HL-60 (cell line): ENCODE results near the gene TSEN2.

Source experiments
- DNase-seq, 2 experiments: peaks; one replicate each; pipeline ENCODE4 v3.0.0-alpha.2; 2010 to 2020; ENCODE audit warnings: low read depth in 1 of 2, low spot score in 1 of 2
- H3K27ac ChIP-seq: fragments of 250-450 bp; sonication (Bioruptor Pico); replicated peaks from 2 replicates; pipeline ENCODE4 v1.5.1; 2020; ENCODE audit warnings: mild to moderate bottlenecking, moderate library complexity
- H3K27me3 ChIP-seq: fragments of 250-450 bp; sonication (Bioruptor Pico); 2 replicates; pipeline ENCODE4 v1.5.1; 2021; ENCODE audit warnings: mild to moderate bottlenecking, moderate library complexity; ENCODE audit not compliant: insufficient read depth, poor library complexity, severe bottlenecking
- H3K4me3 ChIP-seq: replicated peaks from 2 replicates; pipeline ENCODE4 v1.5.1; 2011; ENCODE audit warnings: mild to moderate bottlenecking, control low read depth, low read length; ENCODE audit not compliant: insufficient read depth
- CTCF ChIP-seq: IDR thresholded peaks from one replicate; pipeline ENCODE4 v1.5.1; 2011; ENCODE audit warnings: low read length, control low read depth, inconsistent platforms; ENCODE audit not compliant: insufficient read depth
- GABPA ChIP-seq: IDR thresholded peaks from 2 replicates; pipeline ENCODE4 v1.6.1; 2012; ENCODE audit warnings: low read depth
- POLR2AphosphoS5 ChIP-seq: IDR thresholded peaks from 2 replicates; pipeline ENCODE4 v1.6.1; 2012; ENCODE audit warnings: low read depth
- SPI1 ChIP-seq: IDR thresholded peaks from 2 replicates; pipeline ENCODE4 v1.6.1; 2012; ENCODE audit warnings: low read depth, mild to moderate bottlenecking, borderline replicate concordance
- TF ChIP-seq, protein P1 (sequence below): IDR thresholded peaks from 2 replicates; pipeline ENCODE4 v1.6.1; 2012; ENCODE audit warnings: low read depth; ENCODE audit not compliant: insufficient replicate concordance

Gene TSEN2

GRCh38 chr3:12559520-12559919 lies 75.2 kb downstream of the TSEN2 start:
- TF ChIP-seq CTCF (no peak), SPI1 (no peak), POLR2AphosphoS5 (no peak), GABPA (no peak)
- TF ChIP-seq, protein P1, sequence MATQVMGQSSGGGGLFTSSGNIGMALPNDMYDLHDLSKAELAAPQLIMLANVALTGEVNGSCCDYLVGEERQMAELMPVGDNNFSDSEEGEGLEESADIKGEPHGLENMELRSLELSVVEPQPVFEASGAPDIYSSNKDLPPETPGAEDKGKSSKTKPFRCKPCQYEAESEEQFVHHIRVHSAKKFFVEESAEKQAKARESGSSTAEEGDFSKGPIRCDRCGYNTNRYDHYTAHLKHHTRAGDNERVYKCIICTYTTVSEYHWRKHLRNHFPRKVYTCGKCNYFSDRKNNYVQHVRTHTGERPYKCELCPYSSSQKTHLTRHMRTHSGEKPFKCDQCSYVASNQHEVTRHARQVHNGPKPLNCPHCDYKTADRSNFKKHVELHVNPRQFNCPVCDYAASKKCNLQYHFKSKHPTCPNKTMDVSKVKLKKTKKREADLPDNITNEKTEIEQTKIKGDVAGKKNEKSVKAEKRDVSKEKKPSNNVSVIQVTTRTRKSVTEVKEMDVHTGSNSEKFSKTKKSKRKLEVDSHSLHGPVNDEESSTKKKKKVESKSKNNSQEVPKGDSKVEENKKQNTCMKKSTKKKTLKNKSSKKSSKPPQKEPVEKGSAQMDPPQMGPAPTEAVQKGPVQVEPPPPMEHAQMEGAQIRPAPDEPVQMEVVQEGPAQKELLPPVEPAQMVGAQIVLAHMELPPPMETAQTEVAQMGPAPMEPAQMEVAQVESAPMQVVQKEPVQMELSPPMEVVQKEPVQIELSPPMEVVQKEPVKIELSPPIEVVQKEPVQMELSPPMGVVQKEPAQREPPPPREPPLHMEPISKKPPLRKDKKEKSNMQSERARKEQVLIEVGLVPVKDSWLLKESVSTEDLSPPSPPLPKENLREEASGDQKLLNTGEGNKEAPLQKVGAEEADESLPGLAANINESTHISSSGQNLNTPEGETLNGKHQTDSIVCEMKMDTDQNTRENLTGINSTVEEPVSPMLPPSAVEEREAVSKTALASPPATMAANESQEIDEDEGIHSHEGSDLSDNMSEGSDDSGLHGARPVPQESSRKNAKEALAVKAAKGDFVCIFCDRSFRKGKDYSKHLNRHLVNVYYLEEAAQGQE, result no peak
- Histone ChIP-seq H3K27me3 (no peaks in the 10 kb centered on the region), H3K27ac (no peak overlapping the region), H3K4me3 (no peak overlapping the region)
- no peak for DNase-seq

GRCh38 chr3:12560505-12561190 lies 76.4 kb downstream of the TSEN2 start:
- DNase-seq, result no peak
- H3K4me3 ChIP-seq, result no peak overlapping the region

GRCh38 chr3:12561397-12561796 lies 77.1 kb downstream of the TSEN2 start:
- Histone ChIP-seq H3K27me3 (no peaks in the 10 kb centered on the region), H3K27ac (no peak overlapping the region), H3K4me3 (no peak overlapping the region)
- TF ChIP-seq GABPA, result no peak
- TF ChIP-seq, protein P1, result no peak
- TF ChIP-seq SPI1, result no peak
- no peak for TF ChIP-seq POLR2AphosphoS5
- TF ChIP-seq CTCF, result no peak
- no peak for DNase-seq

More at GRCh38 chr3:12560505-12561190, 76.4 kb downstream of the TSEN2 start:
- H3K27ac ChIP-seq, result no peak overlapping the region
- TF ChIP-seq POLR2AphosphoS5 (no peak), GABPA (no peak)
- H3K27me3 ChIP-seq, result no peaks in the 10 kb centered on the region

DNA sequence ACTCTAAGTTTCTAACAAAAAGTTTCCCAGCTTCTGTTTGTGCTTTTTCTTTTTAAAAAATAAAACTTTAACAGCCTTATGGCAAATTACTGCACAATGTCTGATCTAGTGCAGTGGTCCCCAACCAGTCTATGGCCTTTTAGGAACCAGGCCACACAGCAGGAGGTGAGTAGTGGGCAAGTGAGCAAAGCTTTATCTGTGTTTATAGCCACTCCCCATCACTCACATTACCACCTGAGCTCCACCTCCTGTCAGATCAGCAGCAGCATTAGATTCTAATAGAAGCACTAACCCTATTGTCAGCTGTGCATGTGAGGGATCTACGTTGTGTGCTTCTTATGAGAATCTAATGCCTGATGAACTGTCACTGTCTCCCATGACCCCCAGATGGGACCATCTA lies 78.2 kb downstream of the TSEN2 start:
- TF ChIP-seq, protein P1, result no peak
- TF ChIP-seq SPI1, result no peak
- TF ChIP-seq CTCF, result no peak
- no peak for TF ChIP-seq GABPA
- TF ChIP-seq POLR2AphosphoS5, result no peak
- no peak for DNase-seq
- no peak overlapping the region for H3K27ac ChIP-seq
- no peak overlapping the region for H3K4me3 ChIP-seq
- no peaks in the 10 kb centered on the region for H3K27me3 ChIP-seq
